LHCN-M2 (cell line): ENCODE results near the gene MIA. TPM values are rescaled to one million over a fixed set of nuclear protein-coding genes. Genes with fewer than 3 reads are reported as not detected.
"Not testable (repeated sequence)": the region's sequence is repeated elsewhere in the genome, so short reads cannot be mapped to it uniquely, and the experiment has no call there.

Experiments used
- DNase-seq: peaks from one replicate; pipeline ENCODE4 v3.0.0-alpha.2; 2012; ENCODE audit warnings: low read depth
- total RNA-seq: library from RNA; depleted of rRNA; stranded (reverse); fragments of >200 nt; gene quantifications from 2 replicates; pipeline ENCODE4 v1.2.3, GENCODE V29; 2014

Gene MIA
- total RNA-seq, 1 experiment from 2014 or later: not detected

GRCh38 chr19:40802300-40803169 is 27.2 kb downstream of the MIA start:
- no peak for DNase-seq

- DNase-seq: no peak
Observed at GRCh38 chr19:40803170-40803856, 28.0 kb downstream of the MIA start.

GRCh38 chr19:40803857-40804782 is 28.8 kb downstream of the MIA start:
- no peak for DNase-seq

- no peak for DNase-seq
Observed at GRCh38 chr19:40804783-40805242, 29.5 kb downstream of the MIA start.

- DNase-seq: no peak
Observed at GRCh38 chr19:40805258-40805868, 30.0 kb downstream of the MIA start.

GRCh38 chr19:40806423-40807146 is 31.3 kb downstream of the MIA start:
- DNase-seq: peak; percentile 78

- no peak for DNase-seq
Observed at GRCh38 chr19:40807147-40808020, 32.1 kb downstream of the MIA start.

- DNase-seq: no peak
Observed at GRCh38 chr19:40808021-40808325, 32.7 kb downstream of the MIA start.

- no peak for DNase-seq
Observed at GRCh38 chr19:40808497-40808896, 33.2 kb downstream of the MIA start.

- DNase-seq: no peak
Observed at GRCh38 chr19:40809358-40810086, 34.2 kb downstream of the MIA start.

- no peak for DNase-seq
Observed at GRCh38 chr19:40810160-40810559, 34.8 kb downstream of the MIA start.

- peak; percentile 78 for DNase-seq
Observed at GRCh38 chr19:40810649-40811408, 35.5 kb downstream of the MIA start.

GRCh38 chr19:40811478-40812341 is 36.4 kb downstream of the MIA start:
- DNase-seq: no peak

- not testable (repeated sequence) for DNase-seq
Observed at GRCh38 chr19:40812571-40812970, 37.2 kb downstream of the MIA start.

- DNase-seq: no peak
Observed at GRCh38 chr19:40813182-40813581, 37.9 kb downstream of the MIA start.

- DNase-seq: no peak
Observed at GRCh38 chr19:40815223-40815622, 39.9 kb downstream of the MIA start.
